Panc1 (cell line): ENCODE data around the gene COL1A1.

Source experiments
- CTCF ChIP-seq: fragments of 450-650 bp; IDR thresholded peaks from 2 replicates; pipeline ENCODE4 v1.5.1; 2017; ENCODE audit warnings: mild to moderate bottlenecking
- POLR2AphosphoS5 ChIP-seq: IDR thresholded peaks from 2 replicates; pipeline ENCODE4 v1.6.1; 2012; ENCODE audit warnings: mild to moderate bottlenecking, low read depth, low read length, moderate library complexity
- SIN3A ChIP-seq: IDR thresholded peaks from 2 replicates; pipeline ENCODE4 v1.6.1; 2012; ENCODE audit warnings: low read depth, mild to moderate bottlenecking, low read length, moderate library complexity, borderline replicate concordance; ENCODE audit not compliant: insufficient read depth

DNA sequence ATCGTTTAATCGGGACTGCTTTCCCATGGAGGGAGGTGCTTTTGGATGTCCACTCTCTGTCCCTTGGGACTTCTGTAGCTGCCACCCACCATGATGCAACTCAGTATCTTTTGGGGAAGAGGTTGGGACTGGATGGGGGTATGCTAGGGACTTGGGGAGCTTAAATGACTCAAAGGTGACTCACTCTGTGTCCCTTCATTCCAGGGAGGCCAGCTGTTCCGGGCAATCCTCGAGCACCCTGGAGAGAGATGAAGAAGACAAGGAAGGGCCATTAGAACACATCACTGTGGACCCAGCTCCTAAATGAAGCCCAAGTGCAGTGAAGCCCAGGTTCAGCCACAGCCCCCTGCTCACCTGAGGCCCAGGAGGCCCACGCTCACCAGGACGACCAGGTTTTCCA is 4.6 kb downstream of the COL1A1 start:
- TF ChIP-seq CTCF (no peak), SIN3A (no peak), POLR2AphosphoS5 (no peak)
